HCT116 (cell line): Measurements from ENCODE around the gene MT2A. TPM values are rescaled to one million over a fixed set of nuclear protein-coding genes. Genes with fewer than 3 reads are reported as not detected.

Source experiments
- ATAC-seq: fragments of 200-7000 bp; cut with Tn5 transposase; 2 replicates; pipeline ENCODE4 v1.9.1; 2020; ENCODE audit warnings: mild to moderate bottlenecking, moderate library complexity
- BruUV-seq: library from RNA; stranded (reverse); fragments of 400-500 nt; replicated peaks from 2 replicates; lab custom pipeline; 2021; lab: Mats Ljungman, UMichigan
- CTCF ChIA-PET: fragments of 300-600 bp; sonication (Branson Sonifier 250); formaldehyde crosslinking; loops from one replicate; lab custom pipeline; 2021; ENCODE audit warnings: antibody characterized with exemption; lab: Charles Lee
- POLR2A ChIA-PET: fragments of 300-600, 350-600 bp; sonication (Branson Sonifier 250); formaldehyde crosslinking; loops from one replicate; lab custom pipeline; 2021; ENCODE audit warnings: antibody characterized with exemption; lab: Charles Lee
- RAD21 ChIA-PET, 2 experiments: fragments of 300-600 bp; sonication (Branson Sonifier 250); formaldehyde crosslinking; loops; one replicate each; lab custom pipeline; 2023; ENCODE audit warnings: low total read pairs in 2 of 2; ENCODE audit not compliant: uncharacterized antibody in 2 of 2, unreplicated experiment in 2 of 2, low non-redundant PET in 1 of 2; lab: Charles Lee
- DNase-seq: peaks from one replicate; pipeline ENCODE4 v3.0.0-alpha.2; 2010; ENCODE audit warnings: low read depth, low spot score
- H2AFZ ChIP-seq: fragments of 200-600 bp; shearing (Covaris generic), sonication (generic); 2 replicates; pipeline ENCODE4 v1.6.1; 2017; ENCODE audit warnings: low read depth, mixed run types, mixed read lengths, antibody characterized with exemption, low read length; ENCODE audit not compliant: poor library complexity, severe bottlenecking
- H3K27ac ChIP-seq: 2 replicates; pipeline ENCODE4 v1.5.1; 2012; ENCODE audit warnings: low read depth, low read length
- H3K27me3 ChIP-seq: fragments of 200-600 bp; sonication (generic); 2 replicates; pipeline ENCODE4 v1.6.1; 2016; ENCODE audit warnings: mixed run types, low read length, mixed read lengths; ENCODE audit not compliant: insufficient read depth
- H3K36me3 ChIP-seq, 2 experiments: fragments of 200-500 bp in 1 of 2; fragments of 200-600 bp in 1 of 2; sonication (Bioruptor generic) in 1 of 2; sonication (generic) in 1 of 2; 2 replicates each; pipeline versions ENCODE4 v1.5.1 to v1.6.1; 2014 to 2016; ENCODE audit warnings: low read length in 2 of 2, inconsistent platforms in 1 of 2, mixed read lengths in 1 of 2, mixed run types in 1 of 2; ENCODE audit not compliant: insufficient read depth in 2 of 2, control insufficient read depth in 1 of 2
- H3K4me1 ChIP-seq, 2 experiments: fragments of 200-600 bp in 1 of 2; sonication (generic) in 1 of 2; 2 replicates each; pipeline versions ENCODE4 v1.5.1 to v1.6.1; 2012 to 2017; ENCODE audit warnings: low read length in 2 of 2, inconsistent platforms in 1 of 2, mild to moderate bottlenecking in 1 of 2, mixed read lengths in 1 of 2, mixed run types in 1 of 2, moderate library complexity in 1 of 2; ENCODE audit not compliant: insufficient read depth in 2 of 2, control insufficient read depth in 1 of 2
- H3K4me2 ChIP-seq: fragments of 200-600 bp; sonication (generic); 2 replicates; pipeline ENCODE4 v1.6.1; 2017; ENCODE audit warnings: mixed run types, low read length, mixed read lengths
- H3K4me3 ChIP-seq, 2 experiments: fragments of 200-600 bp in 1 of 2; sonication (generic) in 1 of 2; replicated peaks in 1 of 2; 2 replicates each; pipeline ENCODE4 v1.5.1; 2011 to 2016; ENCODE audit warnings: low read length in 2 of 2, control low read depth in 1 of 2, low read depth in 1 of 2, mild to moderate bottlenecking in 1 of 2, mixed read lengths in 1 of 2, mixed run types in 1 of 2
- H3K79me2 ChIP-seq: fragments of 200-600 bp; sonication (generic); 2 replicates; pipeline ENCODE4 v1.6.1; 2017; ENCODE audit warnings: mild to moderate bottlenecking, mixed run types, low read length, moderate library complexity, mixed read lengths; ENCODE audit not compliant: insufficient read depth
- H3K9ac ChIP-seq: fragments of 200-600 bp; sonication (generic); 2 replicates; pipeline ENCODE4 v1.6.1; 2016; ENCODE audit warnings: low read length, mixed read lengths
- H3K9me2 ChIP-seq: fragments of 200-600 bp; sonication (generic), shearing (Covaris generic); 2 replicates; pipeline ENCODE4 v1.6.1; 2017; ENCODE audit warnings: mixed run types, mild to moderate bottlenecking, moderate library complexity; ENCODE audit not compliant: insufficient read depth
- H3K9me3 ChIP-seq, 2 experiments: fragments of 200-500 bp in 1 of 2; fragments of 200-600 bp in 1 of 2; sonication (Bioruptor generic) in 1 of 2; sonication (generic) in 1 of 2; 2 replicates each; pipeline ENCODE4 v1.6.1; 2014 to 2017; ENCODE audit warnings: low read length in 2 of 2, mixed read lengths in 2 of 2, inconsistent platforms in 1 of 2, low read depth in 1 of 2, mild to moderate bottlenecking in 1 of 2, mixed run types in 1 of 2, moderate library complexity in 1 of 2; ENCODE audit not compliant: control insufficient read depth in 1 of 2, insufficient read depth in 1 of 2
- H4K20me1 ChIP-seq: fragments of 200-600 bp; sonication (generic), shearing (Covaris generic); 2 replicates; pipeline ENCODE4 v1.6.1; 2017; ENCODE audit warnings: mixed run types, mild to moderate bottlenecking, moderate library complexity; ENCODE audit not compliant: insufficient read depth
- ATF3 ChIP-seq: IDR thresholded peaks from 2 replicates; pipeline ENCODE4 v1.6.1; 2012
- CEBPB ChIP-seq: IDR thresholded peaks from 2 replicates; pipeline ENCODE4 v1.6.1; 2012; ENCODE audit warnings: low read depth
- CTCF ChIP-seq, 3 experiments: fragments of 200-600 bp in 1 of 3; sonication (generic) in 1 of 3; IDR thresholded peaks in 2 of 3; conservative IDR thresholded peaks in 1 of 3; 2 replicates each; pipeline ENCODE4 v1.5.1; 2012 to 2017; ENCODE audit warnings: low read depth in 2 of 3, low read length in 2 of 3, antibody characterized with exemption in 1 of 3, borderline replicate concordance in 1 of 3, control low read depth in 1 of 3, mild to moderate bottlenecking in 1 of 3, mixed read lengths in 1 of 3, mixed run types in 1 of 3, moderate library complexity in 1 of 3; ENCODE audit not compliant: insufficient read depth in 1 of 3
- EGR1 ChIP-seq: IDR thresholded peaks from 2 replicates; pipeline ENCODE4 v1.6.1; 2012; ENCODE audit warnings: low read depth
- ELF1 ChIP-seq: IDR thresholded peaks from 2 replicates; pipeline ENCODE4 v1.6.1; 2012; ENCODE audit warnings: low read depth, borderline replicate concordance
- EZH2 ChIP-seq: fragments of 200-600 bp; sonication (generic); IDR thresholded peaks from 2 replicates; pipeline ENCODE4 v1.6.1; 2017; ENCODE audit warnings: antibody characterized with exemption, mixed run types
- EZH2phosphoT487 ChIP-seq: fragments of 200-600 bp; IDR thresholded peaks from 2 replicates; pipeline ENCODE4 v1.6.1; 2018; ENCODE audit warnings: antibody characterized with exemption, borderline replicate concordance
- FOSL1 ChIP-seq: IDR thresholded peaks from 2 replicates; pipeline ENCODE4 v1.6.1; 2012; ENCODE audit warnings: low read depth
- JUND ChIP-seq: IDR thresholded peaks from 2 replicates; pipeline ENCODE4 v1.6.1; 2012
- MAX ChIP-seq: IDR thresholded peaks from 2 replicates; pipeline ENCODE4 v1.6.1; 2012
- POLR2A ChIP-seq: IDR thresholded peaks from 2 replicates; pipeline ENCODE4 v1.7.0; 2011; ENCODE audit warnings: borderline replicate concordance; ENCODE audit not compliant: insufficient read depth, insufficient read length; ENCODE audit errors: extremely low read depth
- POLR2AphosphoS5 ChIP-seq: IDR thresholded peaks from 2 replicates; pipeline ENCODE4 v1.6.1; 2011; ENCODE audit warnings: mild to moderate bottlenecking, low read depth, low read length, moderate library complexity
- RAD21 ChIP-seq: IDR thresholded peaks from 2 replicates; pipeline ENCODE4 v1.6.1; 2012; ENCODE audit warnings: low read depth, mild to moderate bottlenecking
- REST ChIP-seq: IDR thresholded peaks from 2 replicates; pipeline ENCODE4 v1.6.1; 2012; ENCODE audit warnings: low read depth
- SP1 ChIP-seq: IDR thresholded peaks from 2 replicates; pipeline ENCODE4 v1.6.1; 2012; ENCODE audit warnings: low read depth
- TCF7L2 ChIP-seq: IDR thresholded peaks from 2 replicates; pipeline ENCODE4 v1.7.0; 2011; ENCODE audit warnings: borderline replicate concordance, inconsistent platforms; ENCODE audit not compliant: insufficient read depth, insufficient read length; ENCODE audit errors: extremely low read depth
- YY1 ChIP-seq: IDR thresholded peaks from 2 replicates; pipeline ENCODE4 v1.6.1; 2011; ENCODE audit warnings: low read length, low read depth, moderate library complexity, mild to moderate bottlenecking; ENCODE audit not compliant: insufficient replicate concordance; ENCODE audit errors: extremely low read depth
- ZBTB33 ChIP-seq: IDR thresholded peaks from 2 replicates; pipeline ENCODE4 v1.6.1; 2011; ENCODE audit warnings: mild to moderate bottlenecking, low read length, moderate library complexity; ENCODE audit not compliant: insufficient replicate concordance; ENCODE audit errors: extremely low read depth
- ZNF274 ChIP-seq: fragments of 200-500 bp; sonication (Bioruptor generic); IDR thresholded peaks from 2 replicates; pipeline ENCODE4 v1.6.1; 2014; ENCODE audit warnings: mild to moderate bottlenecking, low read depth, low read length, inconsistent platforms
- intact Hi-C: fragments of 100-400 bp; cut with micrococcal nuclease; formaldehyde crosslinking; loops from 2 replicates; pipeline ENCODE4 v1.10.0; 2022
- total RNA-seq: library from RNA; stranded (reverse); gene quantifications from one replicate; pipeline ENCODE4 v1.2.1, GENCODE V29; 2021; ENCODE audit not compliant: unreplicated experiment

The MT2A gene
- total RNA-seq, 1 experiment from 2014 or later = 710 TPM

GRCh38 chr16:56649271-56649670 is 40.9 kb downstream of the MT2A start:
- RAD21 ChIA-PET = no interaction called here
- no peak for ATAC-seq
- Histone ChIP-seq H3K4me2 (no peak overlapping the region), H4K20me1 (no peaks in the 10 kb centered on the region), H3K79me2 (no peaks in the 10 kb centered on the region), H3K9ac (no peak overlapping the region), H2AFZ (no peak overlapping the region), H3K4me3 (no peak overlapping the region), H3K27ac (no peak overlapping the region), H3K36me3 (no peaks in the 10 kb centered on the region), H3K9me3 (no peaks in the 10 kb centered on the region), H3K27me3 (no peaks in the 10 kb centered on the region), H3K4me1 (peaks cover 12 to 23% of the 10 kb centered on the region in 2 experiments), H3K9me2 (no peaks in the 10 kb centered on the region)
- intact Hi-C loops = no loop called here
- no TSS peak for BruUV-seq
- no peak for TF ChIP-seq FOSL1
- no peak for TF ChIP-seq EZH2phosphoT487
- no peak for TF ChIP-seq EZH2
- no peak for TF ChIP-seq TCF7L2
- TF ChIP-seq REST = no peak
- no peak for TF ChIP-seq SP1
- TF ChIP-seq POLR2AphosphoS5 = no peak
- no peak for TF ChIP-seq ZNF274
- TF ChIP-seq YY1 = no peak
- TF ChIP-seq ELF1 = no peak
- TF ChIP-seq RAD21 = no peak
- no peak for TF ChIP-seq ZBTB33
- no peak for TF ChIP-seq JUND
- TF ChIP-seq CTCF (IDR thresholded peaks at IDR 0.05 in 2 of 3, conservative IDR thresholded peaks at IDR 0.05 in 1 of 3; ENCODE audit: borderline replicate concordance in 1 of 3, insufficient read depth in 1 of 3, low read depth in 2 of 3, low read length in 2 of 3) = no peak
- no peak for TF ChIP-seq MAX
- no peak for TF ChIP-seq CEBPB
- TF ChIP-seq EGR1 = no peak
- no peak for TF ChIP-seq ATF3
- TF ChIP-seq POLR2A = no peak
- POLR2A ChIA-PET = no interaction called here
- CTCF ChIA-PET = no interaction called here
- no peak for DNase-seq
